HG03342 (cell line): Measurements from ENCODE around the gene CCND1.
"Not testable (repeated sequence)": the region's sequence is repeated elsewhere in the genome, so short reads cannot be mapped to it uniquely, and the experiment has no call there.

ENCODE experiments used
- ATAC-seq: cut with Tn5 transposase; IDR thresholded peaks from one replicate; pipeline ENCODE4 v1.9.1; 2021; ENCODE audit warnings: mild to moderate bottlenecking, moderate library complexity; ENCODE audit not compliant: unreplicated experiment

Gene CCND1

GRCh38 chr11:69617220-69617619 lies 23.7 kb upstream of the CCND1 start:
- no peak for ATAC-seq

- ATAC-seq: no peak
Measured at GRCh38 chr11:69617682-69618081, 23.3 kb upstream of the CCND1 start.

GRCh38 chr11:69618237-69618636 lies 22.7 kb upstream of the CCND1 start:
- no peak for ATAC-seq

- no peak for ATAC-seq
Measured at GRCh38 chr11:69620683-69621290, 20.2 kb upstream of the CCND1 start.

GRCh38 chr11:69622097-69622681 lies 18.8 kb upstream of the CCND1 start:
- not testable (repeated sequence) for ATAC-seq

GRCh38 chr11:69624293-69624692 lies 16.7 kb upstream of the CCND1 start:
- no peak for ATAC-seq

- ATAC-seq: no peak
Measured at GRCh38 chr11:69625476-69625875, 15.5 kb upstream of the CCND1 start.

GRCh38 chr11:69627551-69627950 lies 13.4 kb upstream of the CCND1 start:
- ATAC-seq: no peak

- no peak for ATAC-seq
Measured at GRCh38 chr11:69630017-69630416, 10.9 kb upstream of the CCND1 start.

GRCh38 chr11:69630424-69630823 lies 10.5 kb upstream of the CCND1 start:
- ATAC-seq: no peak

GRCh38 chr11:69632900-69633299 lies 8.1 kb upstream of the CCND1 start:
- ATAC-seq: no peak

- no peak for ATAC-seq
Measured at GRCh38 chr11:69634069-69634468, 6.9 kb upstream of the CCND1 start.

- no peak for ATAC-seq
Measured at GRCh38 chr11:69634590-69634989, 6.4 kb upstream of the CCND1 start.

GRCh38 chr11:69635195-69635594 lies 5.8 kb upstream of the CCND1 start:
- no peak for ATAC-seq

- ATAC-seq: no peak
Measured at GRCh38 chr11:69635804-69636511, 5.0 kb upstream of the CCND1 start.

GRCh38 chr11:69636512-69637197 lies 4.3 kb upstream of the CCND1 start:
- ATAC-seq: no peak

- ATAC-seq: no peak
Measured at GRCh38 chr11:69637198-69637940, 3.6 kb upstream of the CCND1 start.

GRCh38 chr11:69637941-69638871 lies 2.8 kb upstream of the CCND1 start:
- no peak for ATAC-seq

- ATAC-seq: no peak
Measured at GRCh38 chr11:69638941-69639681, 1.8 kb upstream of the CCND1 start.
